ENCODE measurements around the gene IGFN1.
"Not testable (repeated sequence)": the region's sequence is repeated elsewhere in the genome, so short reads cannot be mapped to it uniquely, and the experiment has no call there.

Gene IGFN1

GRCh38 chr1:201228011-201228983 lies 37.7 kb downstream of the IGFN1 start:
- Histone ChIP-seq H3K9me3 (ENCODE audit: control insufficient read depth, low read length) (no peaks in the 10 kb centered on the region), H3K36me3 (ENCODE audit: control insufficient read depth, insufficient read depth, low read length) (no peaks in the 10 kb centered on the region)
- WGBS, 2 experiments (ENCODE audit: insufficient coverage in 2 of 2) = 77 to 80% methylated on average over 11 to 13 of the region's 16 CpGs

GRCh38 chr1:201229095-201229494 lies 38.5 kb downstream of the IGFN1 start:
- H3K4me1 ChIP-seq (ENCODE audit: control insufficient read depth, insufficient read depth, low read length, poor library complexity, severe bottlenecking) = no peaks in the 10 kb centered on the region
- 88 to 96% methylated on average over 3 to 4 of the region's 4 CpGs for WGBS, 2 experiments (ENCODE audit: insufficient coverage in 2 of 2)
- H3K4me3 ChIP-seq (ENCODE audit: extremely low read depth, insufficient read depth, low read length, poor library complexity, severe bottlenecking) = no peak overlapping the region
- no peaks in the 10 kb centered on the region for H3K36me3 ChIP-seq (ENCODE audit: control insufficient read depth, insufficient read depth, low read length)
- H3K27ac ChIP-seq (ENCODE audit: low read depth, low read length, severe bottlenecking) = no peak overlapping the region
- no peaks in the 10 kb centered on the region for H3K9me3 ChIP-seq (ENCODE audit: control insufficient read depth, low read length)

More at GRCh38 chr1:201228011-201228983, 37.7 kb downstream of the IGFN1 start:
- Histone ChIP-seq H3K4me3 (ENCODE audit: extremely low read depth, insufficient read depth, low read length, poor library complexity, severe bottlenecking) (no peak overlapping the region), H3K4me1 (ENCODE audit: control insufficient read depth, insufficient read depth, low read length, poor library complexity, severe bottlenecking) (no peaks in the 10 kb centered on the region), H3K27ac (ENCODE audit: low read depth, low read length, severe bottlenecking) (no peak overlapping the region)

DNA sequence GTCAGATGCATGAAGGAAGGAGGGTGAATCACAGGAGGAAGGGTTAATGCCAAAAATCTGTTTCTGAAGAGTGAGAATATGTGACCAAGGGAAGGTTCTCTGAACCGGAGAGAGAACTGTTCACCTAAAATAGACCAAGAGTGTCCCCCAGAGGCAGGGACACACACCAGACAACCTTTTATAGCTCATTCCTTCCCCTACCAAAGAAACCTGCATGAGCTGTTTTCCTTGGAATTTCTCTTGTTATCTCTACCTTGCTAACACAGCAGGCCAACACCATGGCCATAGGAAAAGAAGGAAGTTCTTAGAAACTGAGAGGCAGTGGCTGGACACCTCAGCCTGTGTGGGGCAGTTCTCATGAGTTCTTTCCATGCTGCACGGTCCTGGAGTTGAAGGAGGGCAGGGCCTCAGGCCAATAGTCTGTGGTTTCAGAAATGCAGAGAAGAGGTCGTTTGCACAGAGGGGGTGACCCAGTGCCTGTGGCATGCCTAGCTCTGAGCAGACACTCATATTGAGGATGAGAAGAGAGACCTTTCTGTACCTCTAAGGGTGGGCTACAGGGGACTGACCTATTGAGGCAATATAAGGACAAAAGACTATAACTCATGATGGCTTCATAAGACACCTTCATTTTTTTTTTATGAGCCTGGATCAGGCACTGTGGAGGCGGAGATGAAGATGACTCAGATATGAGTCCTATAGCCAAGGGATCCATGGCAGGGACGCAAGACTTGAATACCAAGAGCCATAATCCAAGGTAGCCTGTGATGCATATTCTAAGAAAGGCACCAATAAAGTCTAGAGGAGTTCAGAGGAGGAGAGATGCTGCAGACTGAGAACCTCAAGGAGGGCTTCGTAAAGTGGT lies 39.4 kb downstream of the IGFN1 start:
- Histone ChIP-seq H3K36me3 (ENCODE audit: control insufficient read depth, insufficient read depth, low read length) (no peaks in the 10 kb centered on the region), H3K27ac (ENCODE audit: low read depth, low read length, severe bottlenecking) (no peak overlapping the region), H3K9me3 (ENCODE audit: control insufficient read depth, low read length) (no peaks in the 10 kb centered on the region), H3K4me1 (ENCODE audit: control insufficient read depth, insufficient read depth, low read length, poor library complexity, severe bottlenecking) (no peaks in the 10 kb centered on the region), H3K4me3 (ENCODE audit: extremely low read depth, insufficient read depth, low read length, poor library complexity, severe bottlenecking) (no peak overlapping the region)
- WGBS, 2 experiments (ENCODE audit: insufficient coverage in 2 of 2) = 76 to 83% methylated on average over 5 to 6 of the region's 6 CpGs

DNA sequence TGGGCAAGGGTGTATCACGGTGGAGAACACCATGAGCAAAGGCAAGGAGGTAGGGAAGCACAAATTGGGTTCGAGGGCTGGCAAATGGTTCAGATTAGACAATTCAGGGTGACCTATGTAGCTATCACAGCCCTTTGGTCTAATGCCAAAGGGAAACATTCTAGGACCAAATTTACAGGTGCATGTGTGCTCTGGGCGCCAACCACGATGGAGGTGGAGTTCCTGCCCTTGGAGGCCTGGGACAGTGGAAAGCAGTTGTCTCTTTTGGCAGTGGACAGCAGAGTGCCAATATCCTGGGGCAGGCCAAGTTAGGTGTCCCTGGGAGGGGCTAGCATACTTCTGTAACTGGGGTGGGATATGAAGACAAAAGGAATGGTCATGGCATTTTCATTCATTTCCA lies 40.1 kb downstream of the IGFN1 start:
- no peaks in the 10 kb centered on the region for H3K4me1 ChIP-seq (ENCODE audit: control insufficient read depth, insufficient read depth, low read length, poor library complexity, severe bottlenecking)
- no peak overlapping the region for H3K27ac ChIP-seq (ENCODE audit: low read depth, low read length, severe bottlenecking)
- 88 to 90% methylated on average over 4 of the region's 4 CpGs for WGBS, 2 experiments (ENCODE audit: insufficient coverage in 2 of 2)
- H3K9me3 ChIP-seq (ENCODE audit: control insufficient read depth, low read length) = no peaks in the 10 kb centered on the region
- no peaks in the 10 kb centered on the region for H3K36me3 ChIP-seq (ENCODE audit: control insufficient read depth, insufficient read depth, low read length)
- H3K4me3 ChIP-seq (ENCODE audit: extremely low read depth, insufficient read depth, low read length, poor library complexity, severe bottlenecking) = no peak overlapping the region

DNA sequence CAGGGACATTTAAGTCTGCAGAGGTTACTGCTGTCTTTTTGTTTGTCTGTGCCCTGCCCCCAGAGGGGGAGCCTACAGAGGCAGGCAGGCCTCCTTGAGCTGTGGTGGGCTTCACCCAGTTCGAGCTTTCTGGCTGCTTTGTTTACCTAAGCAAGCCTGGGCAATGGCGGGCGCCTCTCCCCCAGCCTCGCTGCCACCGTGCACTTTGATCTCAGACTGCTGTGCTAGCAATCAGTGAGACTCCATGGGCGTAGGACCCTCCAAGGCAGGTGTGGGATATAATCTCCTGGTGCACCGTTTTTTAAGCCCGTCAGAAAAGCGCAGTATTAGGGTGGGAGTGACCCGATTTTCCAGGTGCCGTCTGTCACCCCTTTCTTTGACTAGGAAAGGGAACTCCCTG lies 49.0 kb downstream of the IGFN1 start:
- not testable (repeated sequence) for H3K9me3 ChIP-seq (ENCODE audit: control insufficient read depth, low read length); H3K27ac ChIP-seq (ENCODE audit: low read depth, low read length, severe bottlenecking); H3K4me1 ChIP-seq (ENCODE audit: control insufficient read depth, insufficient read depth, low read length, poor library complexity, severe bottlenecking); H3K4me3 ChIP-seq (ENCODE audit: extremely low read depth, insufficient read depth, low read length, poor library complexity, severe bottlenecking); H3K36me3 ChIP-seq (ENCODE audit: control insufficient read depth, insufficient read depth, low read length)
- WGBS, 2 experiments (ENCODE audit: insufficient coverage in 2 of 2) = 74 to 95% methylated on average over 5 to 7 of the region's 11 CpGs

DNA sequence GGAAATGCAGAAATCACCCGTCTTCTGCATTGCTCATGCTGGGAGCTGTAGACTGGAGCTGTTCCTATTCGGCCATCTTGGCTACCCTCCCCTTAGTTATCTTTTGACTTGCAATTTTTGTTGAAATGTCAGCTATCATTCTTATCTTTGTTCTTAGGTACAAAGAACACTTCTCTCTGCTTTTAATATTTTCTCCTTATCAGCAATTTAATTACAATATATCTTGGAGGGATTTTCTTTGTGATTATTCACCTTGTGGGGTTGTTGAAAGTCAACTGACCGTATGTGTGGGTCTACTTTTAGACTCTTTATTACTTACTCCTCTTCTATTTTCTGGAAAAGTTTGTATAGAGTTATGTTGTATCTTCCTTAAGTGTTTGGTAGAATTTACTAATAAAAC lies 49.5 kb downstream of the IGFN1 start:
- no peak overlapping the region for H3K4me3 ChIP-seq (ENCODE audit: extremely low read depth, insufficient read depth, low read length, poor library complexity, severe bottlenecking)
- no peak overlapping the region for H3K27ac ChIP-seq (ENCODE audit: low read depth, low read length, severe bottlenecking)
- no peaks in the 10 kb centered on the region for H3K4me1 ChIP-seq (ENCODE audit: control insufficient read depth, insufficient read depth, low read length, poor library complexity, severe bottlenecking)
- no peaks in the 10 kb centered on the region for H3K9me3 ChIP-seq (ENCODE audit: control insufficient read depth, low read length)
- H3K36me3 ChIP-seq (ENCODE audit: control insufficient read depth, insufficient read depth, low read length) = no peaks in the 10 kb centered on the region
- WGBS, 2 experiments (ENCODE audit: insufficient coverage in 2 of 2) = no CpG with 5 or more reads among the region's 3 CpGs

DNA sequence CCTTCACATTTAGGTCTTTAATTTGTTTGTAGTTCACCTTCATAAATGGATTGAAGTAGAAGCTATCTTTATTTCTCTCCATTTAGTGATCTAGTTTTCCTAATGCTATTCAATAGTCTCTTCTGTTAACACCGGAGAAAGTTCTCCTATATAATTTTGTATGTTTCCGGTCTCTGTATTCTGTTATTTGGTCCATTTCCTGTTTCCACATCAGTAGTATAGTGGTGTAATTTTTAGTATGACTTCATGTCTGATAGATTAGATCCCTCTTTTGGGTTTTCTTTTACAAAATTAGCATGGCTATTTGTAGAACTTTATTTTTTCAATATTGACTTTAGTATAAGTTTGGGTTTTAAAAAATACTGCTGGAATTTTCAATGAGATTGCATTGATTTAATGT lies 51.1 kb downstream of the IGFN1 start:
- Histone ChIP-seq H3K9me3 (ENCODE audit: control insufficient read depth, low read length) (no peaks in the 10 kb centered on the region), H3K27ac (ENCODE audit: low read depth, low read length, severe bottlenecking) (no peak overlapping the region), H3K4me1 (ENCODE audit: control insufficient read depth, insufficient read depth, low read length, poor library complexity, severe bottlenecking) (no peaks in the 10 kb centered on the region), H3K36me3 (ENCODE audit: control insufficient read depth, insufficient read depth, low read length) (no peaks in the 10 kb centered on the region), H3K4me3 (ENCODE audit: extremely low read depth, insufficient read depth, low read length, poor library complexity, severe bottlenecking) (no peak overlapping the region)
- 100% methylated on average over 1 of the region's 2 CpGs; no CpG with 5 or more reads in 1 of the 2 experiments for WGBS, 2 experiments (ENCODE audit: insufficient coverage in 2 of 2)

DNA sequence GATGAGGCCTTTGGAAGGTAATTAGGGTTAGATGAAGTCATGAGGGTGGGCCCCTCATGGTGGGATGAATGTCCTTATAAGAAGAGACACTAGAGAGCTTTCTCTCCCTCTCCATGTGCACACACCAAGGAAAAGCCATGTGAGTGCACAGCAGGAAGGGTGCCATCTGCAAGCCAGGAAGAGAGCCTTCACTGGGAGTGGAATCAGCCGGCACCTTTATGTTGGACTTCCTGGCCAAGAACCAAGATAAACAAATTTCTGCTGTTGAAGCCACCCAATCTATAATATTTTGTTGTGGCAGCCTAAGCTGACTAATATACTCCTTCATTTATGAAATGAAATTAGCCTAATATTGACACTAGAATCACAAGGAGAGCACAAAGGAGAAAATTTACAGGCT lies 54.5 kb downstream of the IGFN1 start:
- H3K9me3 ChIP-seq (ENCODE audit: control insufficient read depth, low read length) = no peaks in the 10 kb centered on the region
- H3K27ac ChIP-seq (ENCODE audit: low read depth, low read length, severe bottlenecking) = no peak overlapping the region
- no peaks in the 10 kb centered on the region for H3K4me1 ChIP-seq (ENCODE audit: control insufficient read depth, insufficient read depth, low read length, poor library complexity, severe bottlenecking)
- no CpG with 5 or more reads among the region's 1 CpG for WGBS, 2 experiments (ENCODE audit: insufficient coverage in 2 of 2)
- no peaks in the 10 kb centered on the region for H3K36me3 ChIP-seq (ENCODE audit: control insufficient read depth, insufficient read depth, low read length)
- H3K4me3 ChIP-seq (ENCODE audit: extremely low read depth, insufficient read depth, low read length, poor library complexity, severe bottlenecking) = no peak overlapping the region

GRCh38 chr1:201248721-201249559 lies 58.3 kb downstream of the IGFN1 start:
- no peak overlapping the region for H3K4me3 ChIP-seq (ENCODE audit: extremely low read depth, insufficient read depth, low read length, poor library complexity, severe bottlenecking)
- no peaks in the 10 kb centered on the region for H3K9me3 ChIP-seq (ENCODE audit: control insufficient read depth, low read length)
- 91 to 93% methylated on average over 6 to 13 of the region's 14 CpGs for WGBS, 2 experiments (ENCODE audit: insufficient coverage in 2 of 2)
- H3K27ac ChIP-seq (ENCODE audit: low read depth, low read length, severe bottlenecking) = no peak overlapping the region
- H3K36me3 ChIP-seq (ENCODE audit: control insufficient read depth, insufficient read depth, low read length) = no peaks in the 10 kb centered on the region
- no peaks in the 10 kb centered on the region for H3K4me1 ChIP-seq (ENCODE audit: control insufficient read depth, insufficient read depth, low read length, poor library complexity, severe bottlenecking)

DNA sequence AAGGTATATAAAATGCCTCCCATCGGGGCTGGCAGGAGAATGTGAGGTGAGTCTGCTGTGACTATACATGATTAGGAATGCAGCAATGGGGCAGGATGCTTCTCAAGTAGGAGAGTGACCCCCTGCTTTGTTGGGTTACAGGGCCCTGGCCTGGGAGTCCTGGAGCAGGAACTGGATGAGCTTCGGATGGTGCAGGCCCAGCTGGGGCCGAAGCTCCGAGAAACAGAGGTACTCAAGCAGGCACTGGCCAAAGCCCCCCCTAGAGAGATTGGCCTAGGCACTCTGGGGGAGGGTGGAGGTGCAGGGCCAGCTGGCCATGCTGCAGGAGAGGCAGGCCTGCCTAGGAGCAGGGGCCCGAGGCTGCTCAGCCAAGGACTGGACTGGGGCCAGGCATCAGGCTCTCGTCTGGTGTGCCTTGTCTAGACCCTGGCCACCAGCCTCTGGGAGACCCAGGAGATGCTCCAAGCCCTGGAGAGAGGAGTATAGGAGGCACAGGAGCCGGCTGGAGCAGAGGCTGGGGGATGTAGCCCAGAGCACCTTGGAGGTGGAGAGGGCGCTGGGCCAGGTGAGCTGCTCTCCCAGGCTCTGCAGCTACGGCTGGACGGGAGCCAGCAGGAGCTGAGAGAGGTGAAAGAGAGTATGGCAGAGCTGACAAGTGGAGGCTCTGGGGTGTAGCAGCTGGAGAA lies 59.8 kb downstream of the IGFN1 start:
- Histone ChIP-seq H3K27ac (ENCODE audit: low read depth, low read length, severe bottlenecking) (no peak overlapping the region), H3K4me3 (ENCODE audit: extremely low read depth, insufficient read depth, low read length, poor library complexity, severe bottlenecking) (no peak overlapping the region), H3K4me1 (ENCODE audit: control insufficient read depth, insufficient read depth, low read length, poor library complexity, severe bottlenecking) (no peaks in the 10 kb centered on the region), H3K36me3 (ENCODE audit: control insufficient read depth, insufficient read depth, low read length) (no peaks in the 10 kb centered on the region), H3K9me3 (ENCODE audit: control insufficient read depth, low read length) (no peaks in the 10 kb centered on the region)
- 92% methylated on average over 8 to 10 of the region's 10 CpGs for WGBS, 2 experiments (ENCODE audit: insufficient coverage in 2 of 2)
